Neural progenitor cell (in vitro differentiated cells): ENCODE data around the gene OBP2A. TPM values are rescaled to one million over a fixed set of nuclear protein-coding genes. Genes with fewer than 3 reads are reported as not detected.

Source experiments
- DNase-seq: peaks from one replicate; pipeline ENCODE4 v3.0.0-alpha.2; 2016; ENCODE audit warnings: low spot score
- H2AFZ ChIP-seq: fragments of 200-600 bp; sonication (generic); replicated peaks from 2 replicates; pipeline ENCODE4 v1.6.1; 2016; ENCODE audit warnings: antibody characterized with exemption
- H3F3A ChIP-seq: fragments of 200-600 bp; sonication (generic); 2 replicates; pipeline ENCODE4 v1.6.1; 2016; ENCODE audit warnings: antibody characterized with exemption, low read depth
- H3K27ac ChIP-seq: fragments of 200-600 bp; sonication (generic); 2 replicates; pipeline ENCODE4 v1.5.1; 2016; ENCODE audit warnings: mild to moderate bottlenecking
- H3K27me3 ChIP-seq: fragments of 200-600 bp; sonication (generic); 2 replicates; pipeline ENCODE4 v1.6.1; 2016; ENCODE audit warnings: mild to moderate bottlenecking, moderate library complexity
- H3K36me3 ChIP-seq: fragments of 200-600 bp; sonication (generic); 2 replicates; pipeline ENCODE4 v1.5.1; 2016
- H3K4me1 ChIP-seq: fragments of 200-600 bp; sonication (generic); 2 replicates; pipeline ENCODE4 v1.6.1; 2016; ENCODE audit warnings: mixed run types
- H3K4me2 ChIP-seq: fragments of 200-600 bp; sonication (generic); 2 replicates; pipeline ENCODE4 v1.6.1; 2016
- H3K4me3 ChIP-seq: fragments of 200-600 bp; sonication (generic); 2 replicates; pipeline ENCODE4 v1.5.1; 2016
- H3K79me2 ChIP-seq: fragments of 200-600 bp; sonication (generic); 2 replicates; pipeline ENCODE4 v1.6.1; 2016; ENCODE audit warnings: low read depth
- H3K9ac ChIP-seq: fragments of 200-600 bp; sonication (generic); 2 replicates; pipeline ENCODE4 v1.6.1; 2016
- H3K9me3 ChIP-seq: fragments of 200-600 bp; sonication (generic); 2 replicates; pipeline ENCODE4 v1.5.1; 2016; ENCODE audit warnings: low read depth
- H4K20me1 ChIP-seq: fragments of 200-600 bp; sonication (generic); 2 replicates; pipeline ENCODE4 v1.6.1; 2016; ENCODE audit warnings: low read depth
- H3K27ac Mint-ChIP-seq: 3 replicates; pipeline ENCODE4 v1.8.0; 2021; ENCODE audit warnings: mixed read lengths
- H3K27me3 Mint-ChIP-seq: 2 replicates; pipeline ENCODE4 v1.8.0; 2022; ENCODE audit warnings: low read depth, mild to moderate bottlenecking, inconsistent platforms, moderate library complexity, mixed read lengths; ENCODE audit not compliant: insufficient read depth
- H3K36me3 Mint-ChIP-seq: 3 replicates; pipeline ENCODE4 v1.8.0; 2021; ENCODE audit warnings: mixed read lengths
- H3K4me1 Mint-ChIP-seq: 3 replicates; pipeline ENCODE4 v1.8.0; 2021; ENCODE audit warnings: mixed read lengths
- H3K4me3 Mint-ChIP-seq: 3 replicates; pipeline ENCODE4 v1.8.0; 2021; ENCODE audit warnings: mild to moderate bottlenecking, moderate library complexity, mixed read lengths
- H3K9me3 Mint-ChIP-seq: 3 replicates; pipeline ENCODE4 v1.8.0; 2020; ENCODE audit warnings: mixed read lengths
- EZH2 ChIP-seq: fragments of 200-600 bp; sonication (generic); IDR thresholded peaks from 2 replicates; pipeline ENCODE4 v1.6.1; 2017; ENCODE audit warnings: antibody characterized with exemption, mild to moderate bottlenecking, moderate library complexity
- EZH2phosphoT487 ChIP-seq: fragments of 200-600 bp; sonication (generic); IDR thresholded peaks from 2 replicates; pipeline ENCODE4 v1.6.1; 2017; ENCODE audit warnings: antibody characterized with exemption
- total RNA-seq: library from RNA; depleted of rRNA; stranded (reverse); fragments of >200 nt; gene quantifications from 2 replicates; pipeline ENCODE4 v1.2.3, GENCODE V29; 2015; ENCODE audit warnings: low replicate concordance
- TF ChIP-seq, protein P1 (sequence below): fragments of 200-600 bp; sonication (generic); IDR thresholded peaks from 2 replicates; pipeline ENCODE4 v1.5.1; 2017; ENCODE audit warnings: antibody characterized with exemption, mild to moderate bottlenecking

OBP2A gene
- total RNA-seq, 1 donor from 2014 or later: not detected

DNA sequence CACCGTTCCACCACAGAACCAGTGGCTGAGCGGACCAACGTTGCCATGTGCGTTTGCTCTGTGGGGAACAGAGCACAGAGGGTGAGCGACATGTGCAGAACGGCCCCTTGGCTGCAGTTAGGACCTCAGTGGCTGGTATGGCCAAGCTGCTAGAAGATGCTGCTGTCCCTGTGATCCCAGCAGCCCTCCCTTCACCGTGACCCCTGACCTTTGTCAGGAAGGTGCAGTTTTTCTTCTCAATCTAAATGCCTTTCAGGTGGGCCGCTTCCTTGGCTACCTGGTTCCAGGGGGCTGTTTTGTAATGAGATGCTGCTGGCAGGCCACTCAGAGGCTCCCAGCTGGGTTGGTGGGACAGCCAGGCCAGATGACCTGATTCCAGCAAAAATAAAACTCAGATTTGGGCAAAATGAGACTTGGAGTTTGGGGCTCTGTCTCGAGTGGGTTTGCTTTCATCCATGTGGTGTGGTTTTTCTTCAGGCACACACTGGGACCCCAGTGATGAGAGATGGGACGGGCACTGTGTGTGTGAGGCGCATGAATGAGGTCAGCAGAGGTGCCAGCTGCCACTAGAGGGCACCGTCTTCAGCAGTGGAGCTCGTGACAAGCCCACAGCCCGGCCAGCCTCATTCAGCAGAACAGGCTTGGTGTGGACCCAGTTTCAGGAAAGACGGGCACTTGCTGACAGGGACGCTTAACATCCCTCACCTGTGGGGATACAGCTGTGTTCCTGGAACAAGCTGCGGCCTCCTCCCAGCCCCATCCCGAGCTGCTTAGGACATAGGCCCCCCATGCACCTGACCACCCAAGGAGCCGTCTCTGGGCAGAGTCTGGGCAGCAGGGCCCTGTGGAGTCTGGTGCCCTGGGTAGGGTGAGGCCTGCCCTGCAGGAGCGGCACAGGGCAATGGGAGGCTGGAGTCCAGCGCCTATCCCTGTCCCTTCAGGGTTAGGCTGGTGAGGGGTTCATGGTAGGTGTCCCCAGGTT is 41.4 kb upstream of the OBP2A start:
- Histone ChIP-seq H3K4me2 (no peak overlapping the region), H3K4me1 (peaks cover 19% of the 10 kb centered on the region), H3F3A (peaks cover 12% of the 10 kb centered on the region), H3K27ac (no peak overlapping the region), H4K20me1 (peaks cover 29% of the 10 kb centered on the region), H3K4me3 (no peak overlapping the region), H2AFZ (no peak overlapping the region), H3K9me3 (no peaks in the 10 kb centered on the region), H3K27me3 (no peaks in the 10 kb centered on the region), H3K79me2 (peaks cover 20% of the 10 kb centered on the region), H3K36me3 (no peaks in the 10 kb centered on the region), H3K9ac (no peak overlapping the region)
- H3K27ac Mint-ChIP-seq: no peak overlapping the region
- H3K4me1 Mint-ChIP-seq: peaks cover 12% of the 10 kb centered on the region
- peak overlapping the region; percentile 12 for H3K4me3 Mint-ChIP-seq
- peaks cover 8% of the 10 kb centered on the region for H3K27me3 Mint-ChIP-seq
- TF ChIP-seq, protein P1, sequence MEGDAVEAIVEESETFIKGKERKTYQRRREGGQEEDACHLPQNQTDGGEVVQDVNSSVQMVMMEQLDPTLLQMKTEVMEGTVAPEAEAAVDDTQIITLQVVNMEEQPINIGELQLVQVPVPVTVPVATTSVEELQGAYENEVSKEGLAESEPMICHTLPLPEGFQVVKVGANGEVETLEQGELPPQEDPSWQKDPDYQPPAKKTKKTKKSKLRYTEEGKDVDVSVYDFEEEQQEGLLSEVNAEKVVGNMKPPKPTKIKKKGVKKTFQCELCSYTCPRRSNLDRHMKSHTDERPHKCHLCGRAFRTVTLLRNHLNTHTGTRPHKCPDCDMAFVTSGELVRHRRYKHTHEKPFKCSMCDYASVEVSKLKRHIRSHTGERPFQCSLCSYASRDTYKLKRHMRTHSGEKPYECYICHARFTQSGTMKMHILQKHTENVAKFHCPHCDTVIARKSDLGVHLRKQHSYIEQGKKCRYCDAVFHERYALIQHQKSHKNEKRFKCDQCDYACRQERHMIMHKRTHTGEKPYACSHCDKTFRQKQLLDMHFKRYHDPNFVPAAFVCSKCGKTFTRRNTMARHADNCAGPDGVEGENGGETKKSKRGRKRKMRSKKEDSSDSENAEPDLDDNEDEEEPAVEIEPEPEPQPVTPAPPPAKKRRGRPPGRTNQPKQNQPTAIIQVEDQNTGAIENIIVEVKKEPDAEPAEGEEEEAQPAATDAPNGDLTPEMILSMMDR: peak; percentile 69
- TF ChIP-seq EZH2: no peak
- H3K36me3 Mint-ChIP-seq: peaks cover 14% of the 10 kb centered on the region
- H3K9me3 Mint-ChIP-seq: peaks cover 11% of the 10 kb centered on the region
- peak; percentile 77 for DNase-seq

DNA sequence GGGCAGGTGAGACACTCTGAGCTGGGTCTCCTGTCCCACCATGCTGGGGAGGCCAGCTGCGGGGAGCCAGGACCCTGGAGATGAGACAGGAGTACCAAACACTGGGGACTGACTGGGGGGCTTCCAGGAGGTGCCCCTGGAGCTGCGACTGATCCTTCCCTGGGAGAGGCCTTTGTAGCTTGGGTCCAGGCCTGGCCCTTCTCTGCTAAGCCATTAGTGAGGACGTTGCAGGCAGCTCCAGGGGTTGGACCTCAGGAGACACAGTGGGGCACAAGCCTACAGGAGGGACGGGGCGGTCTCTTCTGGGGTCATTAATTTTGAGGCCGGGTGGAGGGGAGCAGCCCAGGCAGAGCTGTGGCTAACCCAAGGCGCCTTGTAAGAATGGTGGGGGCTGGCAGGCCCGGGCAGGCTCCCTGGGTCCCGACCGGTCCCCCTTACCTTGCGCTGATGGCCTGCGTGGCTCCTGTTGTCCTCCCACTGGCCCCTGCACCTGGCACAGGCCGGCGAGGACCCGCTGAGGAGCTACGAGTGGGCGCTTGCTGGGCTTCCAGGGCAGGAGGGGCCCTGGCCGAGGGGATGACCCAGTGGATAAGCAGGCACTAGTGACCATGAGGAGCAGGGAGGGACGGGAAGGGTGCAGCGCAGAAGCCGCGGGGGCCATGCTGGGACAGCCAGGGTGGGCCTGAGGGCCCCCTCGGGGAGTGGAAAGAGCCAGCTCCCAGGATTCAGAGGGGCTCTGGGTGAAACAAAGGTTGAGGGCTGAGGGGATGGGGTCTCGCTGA is 40.3 kb upstream of the OBP2A start:
- peaks cover 11% of the 10 kb centered on the region for H3K9me3 Mint-ChIP-seq
- DNase-seq: no peak
- peaks cover 12% of the 10 kb centered on the region for H3K4me1 Mint-ChIP-seq
- Histone ChIP-seq H3F3A (peaks cover 12% of the 10 kb centered on the region), H3K9ac (no peak overlapping the region), H3K36me3 (no peaks in the 10 kb centered on the region), H3K9me3 (no peaks in the 10 kb centered on the region), H3K4me1 (peaks cover 19% of the 10 kb centered on the region), H3K4me3 (no peak overlapping the region), H3K79me2 (peaks cover 20% of the 10 kb centered on the region), H3K27ac (peak overlapping the region; percentile 25), H2AFZ (no peak overlapping the region), H3K27me3 (no peaks in the 10 kb centered on the region), H4K20me1 (peaks cover 29% of the 10 kb centered on the region), H3K4me2 (no peak overlapping the region)
- peaks cover 14% of the 10 kb centered on the region for H3K36me3 Mint-ChIP-seq
- TF ChIP-seq, protein P1: no peak
- no peak overlapping the region for H3K27ac Mint-ChIP-seq
- peaks cover 8% of the 10 kb centered on the region for H3K27me3 Mint-ChIP-seq
- peak overlapping the region; percentile 33 for H3K4me3 Mint-ChIP-seq

DNA sequence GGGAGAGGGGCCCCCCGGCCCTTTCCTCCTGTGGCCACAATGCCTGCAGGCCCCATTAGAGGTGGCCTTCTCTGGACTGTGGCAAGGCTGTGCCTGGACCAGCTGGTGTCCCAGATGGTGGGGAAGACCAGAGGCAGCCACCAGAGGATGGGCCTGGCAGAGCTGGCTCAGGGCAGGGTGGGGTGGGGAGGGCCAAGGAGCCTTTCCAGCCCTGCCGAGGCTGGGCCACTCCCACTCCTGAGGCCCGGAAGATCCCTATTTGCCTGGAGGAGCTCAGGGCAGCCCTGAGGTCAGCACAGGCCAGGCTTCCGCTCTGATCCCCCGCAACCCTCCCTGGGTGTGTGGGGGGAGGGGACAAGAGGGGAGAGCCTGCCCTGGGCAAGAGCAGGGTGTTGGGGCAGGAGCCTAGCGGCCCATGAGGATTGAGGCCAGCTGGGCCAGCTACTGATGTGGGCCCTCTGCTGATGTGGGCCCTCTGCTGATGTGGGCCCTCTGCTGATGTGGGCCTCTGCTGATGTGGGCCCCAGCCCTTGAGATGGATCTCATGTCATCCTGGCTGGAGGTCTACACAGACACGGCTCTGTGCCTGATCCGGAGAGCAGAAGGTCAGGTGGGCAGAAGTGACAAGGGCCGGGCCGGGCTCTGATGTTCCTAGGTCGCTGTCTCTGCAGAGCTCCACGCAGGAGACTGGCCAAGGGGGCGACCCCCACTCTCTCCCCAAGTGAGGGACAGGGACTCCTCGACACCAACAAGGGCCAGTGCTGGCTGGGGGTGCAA is 39.4 kb upstream of the OBP2A start:
- Histone ChIP-seq H3K9ac (no peak overlapping the region), H3K4me2 (no peak overlapping the region), H2AFZ (no peak overlapping the region), H3K4me3 (no peak overlapping the region), H3K9me3 (no peaks in the 10 kb centered on the region), H3K36me3 (no peaks in the 10 kb centered on the region), H3K79me2 (peaks cover 11% of the 10 kb centered on the region), H3K27ac (peak overlapping the region; percentile 25), H4K20me1 (peaks cover 22% of the 10 kb centered on the region), H3F3A (peaks cover 12% of the 10 kb centered on the region), H3K4me1 (peaks cover 15% of the 10 kb centered on the region), H3K27me3 (no peaks in the 10 kb centered on the region)
- Mint-ChIP-seq H3K4me3 (no peak overlapping the region), H3K27me3 (peaks cover 8% of the 10 kb centered on the region), H3K9me3 (peaks cover 11% of the 10 kb centered on the region), H3K4me1 (peaks cover 11% of the 10 kb centered on the region), H3K27ac (no peak overlapping the region), H3K36me3 (peaks cover 14% of the 10 kb centered on the region)
- TF ChIP-seq, protein P1: no peak
- no peak for TF ChIP-seq EZH2phosphoT487
- TF ChIP-seq EZH2: no peak
- peak; percentile 58 for DNase-seq
